AG04450 (cell line): ENCODE measurements around the gene XNDC1N. TPM values are rescaled to one million over a fixed set of nuclear protein-coding genes. Genes with fewer than 3 reads are reported as not detected.

ENCODE experiments used
- CTCF ChIA-PET: fragments of 300-600, 350-600 bp; formaldehyde crosslinking; extraction: SDS; loops from one replicate; lab custom pipeline; 2022; ENCODE audit warnings: antibody characterized with exemption, inconsistent platforms; lab: Charles Lee
- POLR2A ChIA-PET: fragments of 350-600 bp; formaldehyde crosslinking; extraction: SDS; loops from one replicate; lab custom pipeline; 2021; ENCODE audit warnings: antibody characterized with exemption, inconsistent platforms; lab: Yijun Ruan, JAX
- DNase-seq: peaks from one replicate; pipeline ENCODE4 v3.0.0-alpha.2; 2011; ENCODE audit warnings: low read depth, low spot score
- H3K27ac ChIP-seq: one replicate; pipeline ENCODE4 v1.5.1; 2012; ENCODE audit warnings: low read depth, low read length, control low read depth
- H3K27me3 ChIP-seq: one replicate; pipeline ENCODE4 v1.6.0; 2012; ENCODE audit warnings: low read length; ENCODE audit not compliant: control insufficient read depth, insufficient read depth
- H3K4me3 ChIP-seq: 2 replicates; pipeline ENCODE4 v1.5.1; 2011; ENCODE audit warnings: mild to moderate bottlenecking, low read depth, low read length, control low read depth
- H3K9me3 ChIP-seq: 2 replicates; pipeline ENCODE4 v1.5.1; 2012; ENCODE audit warnings: low read length; ENCODE audit not compliant: control insufficient read depth, insufficient read depth
- CTCF ChIP-seq: IDR thresholded peaks from 2 replicates; pipeline ENCODE4 v1.5.1; 2011; ENCODE audit warnings: low read depth, low read length, control low read depth, inconsistent platforms
- polyA plus RNA-seq: library from polyadenylated mRNA; depleted of rRNA; stranded (reverse); fragments of >200 nt; gene quantifications from 2 replicates; pipeline ENCODE4 v1.2.3, GENCODE V29; 2011

Gene XNDC1N
- polyA plus RNA-seq, 1 experiment, result 3.1 TPM

GRCh38 chr11:71951741-71952310, 23.4 kb upstream of the XNDC1N start:
- Histone ChIP-seq H3K9me3 (no peaks in the 10 kb centered on the region), H3K27ac (no peak overlapping the region), H3K27me3 (no peaks in the 10 kb centered on the region), H3K4me3 (no peak overlapping the region)
- DNase-seq, result no peak
- CTCF ChIA-PET, result no interaction called here
- TF ChIP-seq CTCF, result no peak
- POLR2A ChIA-PET, result no interaction called here

GRCh38 chr11:71949034-71949433, 20.6 kb upstream of the XNDC1N start:
- ChIA-PET POLR2A (no interaction called here), CTCF (no interaction called here)
- H3K27ac ChIP-seq, result no peak overlapping the region
- TF ChIP-seq CTCF, result no peak
- H3K9me3 ChIP-seq, result no peaks in the 10 kb centered on the region
- no peaks in the 10 kb centered on the region for H3K27me3 ChIP-seq
- no peak for DNase-seq
- H3K4me3 ChIP-seq, result no peak overlapping the region

GRCh38 chr11:71948314-71949027, 20.1 kb upstream of the XNDC1N start:
- DNase-seq, result no peak
- H3K27me3 ChIP-seq, result no peaks in the 10 kb centered on the region
- CTCF ChIA-PET, result no interaction called here
- POLR2A ChIA-PET, result no interaction called here
- TF ChIP-seq CTCF, result no peak
- H3K4me3 ChIP-seq, result no peak overlapping the region
- H3K27ac ChIP-seq, result no peak overlapping the region
- no peaks in the 10 kb centered on the region for H3K9me3 ChIP-seq

- Histone ChIP-seq H3K27me3 (no peaks in the 10 kb centered on the region), H3K9me3 (no peaks in the 10 kb centered on the region), H3K27ac (no peak overlapping the region), H3K4me3 (no peak overlapping the region)
- POLR2A ChIA-PET, result no interaction called here
- no peak for DNase-seq
- TF ChIP-seq CTCF, result no peak
- CTCF ChIA-PET, result no interaction called here
These were observed 19.1 kb upstream of the XNDC1N start for GRCh38 chr11:71947498-71947897.

- no peak overlapping the region for H3K4me3 ChIP-seq
- no peak for DNase-seq
- ChIA-PET CTCF (interaction anchor here (0.6 kb wide), 1 partner anchor 328 kb away, joined by 3 read pairs; no protein-coding TSS in a partner anchor), POLR2A (interaction anchor here (0.5 kb wide), 1 partner anchor 614 kb away, joined by 3 read pairs; no protein-coding TSS in a partner anchor)
- H3K27ac ChIP-seq, result no peak overlapping the region
- H3K27me3 ChIP-seq, result no peaks in the 10 kb centered on the region
- no peaks in the 10 kb centered on the region for H3K9me3 ChIP-seq
- TF ChIP-seq CTCF, result no peak
These were observed 17.8 kb upstream of the XNDC1N start for GRCh38 chr11:71946144-71946571.
